HCT116 (cell line): ENCODE results near the gene SCN1B. TPM values are rescaled to one million over a fixed set of nuclear protein-coding genes. Genes with fewer than 3 reads are reported as not detected.

ENCODE experiments used
- ATAC-seq: fragments of 200-7000 bp; cut with Tn5 transposase; 2 replicates; pipeline ENCODE4 v1.9.1; 2020; ENCODE audit warnings: mild to moderate bottlenecking, moderate library complexity
- BruUV-seq: library from RNA; stranded (reverse); fragments of 400-500 nt; replicated peaks from 2 replicates; lab custom pipeline; 2021; lab: Mats Ljungman, UMichigan
- CTCF ChIA-PET: fragments of 300-600 bp; sonication (Branson Sonifier 250); formaldehyde crosslinking; loops from one replicate; lab custom pipeline; 2021; ENCODE audit warnings: antibody characterized with exemption; lab: Charles Lee
- POLR2A ChIA-PET: fragments of 300-600, 350-600 bp; sonication (Branson Sonifier 250); formaldehyde crosslinking; loops from one replicate; lab custom pipeline; 2021; ENCODE audit warnings: antibody characterized with exemption; lab: Charles Lee
- RAD21 ChIA-PET, 2 experiments: fragments of 300-600 bp; sonication (Branson Sonifier 250); formaldehyde crosslinking; loops; one replicate each; lab custom pipeline; 2023; ENCODE audit warnings: low total read pairs in 2 of 2; ENCODE audit not compliant: uncharacterized antibody in 2 of 2, unreplicated experiment in 2 of 2, low non-redundant PET in 1 of 2; lab: Charles Lee
- DNase-seq: peaks from one replicate; pipeline ENCODE4 v3.0.0-alpha.2; 2010; ENCODE audit warnings: low read depth, low spot score
- H2AFZ ChIP-seq: fragments of 200-600 bp; shearing (Covaris generic), sonication (generic); 2 replicates; pipeline ENCODE4 v1.6.1; 2017; ENCODE audit warnings: low read depth, mixed run types, mixed read lengths, antibody characterized with exemption, low read length; ENCODE audit not compliant: poor library complexity, severe bottlenecking
- H3K27ac ChIP-seq: 2 replicates; pipeline ENCODE4 v1.5.1; 2012; ENCODE audit warnings: low read depth, low read length
- H3K27me3 ChIP-seq: fragments of 200-600 bp; sonication (generic); 2 replicates; pipeline ENCODE4 v1.6.1; 2016; ENCODE audit warnings: mixed run types, low read length, mixed read lengths; ENCODE audit not compliant: insufficient read depth
- H3K36me3 ChIP-seq, 2 experiments: fragments of 200-500 bp in 1 of 2; fragments of 200-600 bp in 1 of 2; sonication (Bioruptor generic) in 1 of 2; sonication (generic) in 1 of 2; 2 replicates each; pipeline versions ENCODE4 v1.5.1 to v1.6.1; 2014 to 2016; ENCODE audit warnings: low read length in 2 of 2, inconsistent platforms in 1 of 2, mixed read lengths in 1 of 2, mixed run types in 1 of 2; ENCODE audit not compliant: insufficient read depth in 2 of 2, control insufficient read depth in 1 of 2
- H3K4me1 ChIP-seq, 2 experiments: fragments of 200-600 bp in 1 of 2; sonication (generic) in 1 of 2; 2 replicates each; pipeline versions ENCODE4 v1.5.1 to v1.6.1; 2012 to 2017; ENCODE audit warnings: low read length in 2 of 2, inconsistent platforms in 1 of 2, mild to moderate bottlenecking in 1 of 2, mixed read lengths in 1 of 2, mixed run types in 1 of 2, moderate library complexity in 1 of 2; ENCODE audit not compliant: insufficient read depth in 2 of 2, control insufficient read depth in 1 of 2
- H3K4me2 ChIP-seq: fragments of 200-600 bp; sonication (generic); 2 replicates; pipeline ENCODE4 v1.6.1; 2017; ENCODE audit warnings: mixed run types, low read length, mixed read lengths
- H3K4me3 ChIP-seq, 2 experiments: fragments of 200-600 bp in 1 of 2; sonication (generic) in 1 of 2; replicated peaks in 1 of 2; 2 replicates each; pipeline ENCODE4 v1.5.1; 2011 to 2016; ENCODE audit warnings: low read length in 2 of 2, control low read depth in 1 of 2, low read depth in 1 of 2, mild to moderate bottlenecking in 1 of 2, mixed read lengths in 1 of 2, mixed run types in 1 of 2
- H3K79me2 ChIP-seq: fragments of 200-600 bp; sonication (generic); 2 replicates; pipeline ENCODE4 v1.6.1; 2017; ENCODE audit warnings: mild to moderate bottlenecking, mixed run types, low read length, moderate library complexity, mixed read lengths; ENCODE audit not compliant: insufficient read depth
- H3K9ac ChIP-seq: fragments of 200-600 bp; sonication (generic); 2 replicates; pipeline ENCODE4 v1.6.1; 2016; ENCODE audit warnings: low read length, mixed read lengths
- H3K9me2 ChIP-seq: fragments of 200-600 bp; sonication (generic), shearing (Covaris generic); 2 replicates; pipeline ENCODE4 v1.6.1; 2017; ENCODE audit warnings: mixed run types, mild to moderate bottlenecking, moderate library complexity; ENCODE audit not compliant: insufficient read depth
- H3K9me3 ChIP-seq, 2 experiments: fragments of 200-500 bp in 1 of 2; fragments of 200-600 bp in 1 of 2; sonication (Bioruptor generic) in 1 of 2; sonication (generic) in 1 of 2; 2 replicates each; pipeline ENCODE4 v1.6.1; 2014 to 2017; ENCODE audit warnings: low read length in 2 of 2, mixed read lengths in 2 of 2, inconsistent platforms in 1 of 2, low read depth in 1 of 2, mild to moderate bottlenecking in 1 of 2, mixed run types in 1 of 2, moderate library complexity in 1 of 2; ENCODE audit not compliant: control insufficient read depth in 1 of 2, insufficient read depth in 1 of 2
- H4K20me1 ChIP-seq: fragments of 200-600 bp; sonication (generic), shearing (Covaris generic); 2 replicates; pipeline ENCODE4 v1.6.1; 2017; ENCODE audit warnings: mixed run types, mild to moderate bottlenecking, moderate library complexity; ENCODE audit not compliant: insufficient read depth
- ATF3 ChIP-seq: IDR thresholded peaks from 2 replicates; pipeline ENCODE4 v1.6.1; 2012
- CTCF ChIP-seq, 3 experiments: fragments of 200-600 bp in 1 of 3; sonication (generic) in 1 of 3; IDR thresholded peaks in 2 of 3; conservative IDR thresholded peaks in 1 of 3; 2 replicates each; pipeline ENCODE4 v1.5.1; 2012 to 2017; ENCODE audit warnings: low read depth in 2 of 3, low read length in 2 of 3, antibody characterized with exemption in 1 of 3, borderline replicate concordance in 1 of 3, control low read depth in 1 of 3, mild to moderate bottlenecking in 1 of 3, mixed read lengths in 1 of 3, mixed run types in 1 of 3, moderate library complexity in 1 of 3; ENCODE audit not compliant: insufficient read depth in 1 of 3
- EGR1 ChIP-seq: IDR thresholded peaks from 2 replicates; pipeline ENCODE4 v1.6.1; 2012; ENCODE audit warnings: low read depth
- RAD21 ChIP-seq: IDR thresholded peaks from 2 replicates; pipeline ENCODE4 v1.6.1; 2012; ENCODE audit warnings: low read depth, mild to moderate bottlenecking
- YY1 ChIP-seq: IDR thresholded peaks from 2 replicates; pipeline ENCODE4 v1.6.1; 2011; ENCODE audit warnings: low read length, low read depth, moderate library complexity, mild to moderate bottlenecking; ENCODE audit not compliant: insufficient replicate concordance; ENCODE audit errors: extremely low read depth
- ZBTB33 ChIP-seq: IDR thresholded peaks from 2 replicates; pipeline ENCODE4 v1.6.1; 2011; ENCODE audit warnings: mild to moderate bottlenecking, low read length, moderate library complexity; ENCODE audit not compliant: insufficient replicate concordance; ENCODE audit errors: extremely low read depth
- intact Hi-C: fragments of 100-400 bp; cut with micrococcal nuclease; formaldehyde crosslinking; loops from 2 replicates; pipeline ENCODE4 v1.10.0; 2022
- total RNA-seq: library from RNA; stranded (reverse); gene quantifications from one replicate; pipeline ENCODE4 v1.2.1, GENCODE V29; 2021; ENCODE audit not compliant: unreplicated experiment

Gene SCN1B
- total RNA-seq, 1 experiment from 2014 or later, result 6.6 TPM

- Histone ChIP-seq H3K9ac (no peak overlapping the region), H3K9me3 (no peaks in the 10 kb centered on the region), H3K9me2 (no peaks in the 10 kb centered on the region), H3K4me2 (no peak overlapping the region), H3K79me2 (no peaks in the 10 kb centered on the region), H3K27me3 (no peaks in the 10 kb centered on the region), H3K27ac (no peak overlapping the region), H2AFZ (no peak overlapping the region), H4K20me1 (no peaks in the 10 kb centered on the region), H3K4me1 (no peaks in the 10 kb centered on the region), H3K4me3 (no peak overlapping the region), H3K36me3 (no peaks in the 10 kb centered on the region)
- intact Hi-C loops, result no loop called here
- no peak for DNase-seq
- TF ChIP-seq CTCF (IDR thresholded peaks at IDR 0.05 in 2 of 3, conservative IDR thresholded peaks at IDR 0.05 in 1 of 3; ENCODE audit: borderline replicate concordance in 1 of 3, insufficient read depth in 1 of 3, low read depth in 2 of 3, low read length in 2 of 3) (peak; percentile 65 to 98 (median 94)), EGR1 (no peak), RAD21 (peak; percentile 71)
- RAD21 ChIA-PET, result interaction anchor here in 1 of 2 experiments (1.1 kb wide), 1 partner anchor 97 kb away, joined by 5 read pairs; no protein-coding TSS in a partner anchor
- POLR2A ChIA-PET, result interaction anchor here (0.9 to 1.0 kb wide), 2 partner anchors 13 to 23 kb away, joined by 3 to 4 read pairs; no protein-coding TSS in a partner anchor
- no TSS peak for BruUV-seq
- peak; percentile 47 for ATAC-seq
- CTCF ChIA-PET, result interaction anchor here (0.6 to 2.3 kb wide), 19 partner anchors 10 to 207 kb away, joined by 3 to 25 read pairs (median 4); no protein-coding TSS in a partner anchor
Observed at GRCh38 chr19:35044317-35045117, 14.2 kb downstream of the SCN1B start.

GRCh38 chr19:35045667-35046300, 15.5 kb downstream of the SCN1B start:
- H3K9me3 ChIP-seq, result no peaks in the 10 kb centered on the region
- ATAC-seq, result peak; percentile 90
- H3K4me3 ChIP-seq, result no peak overlapping the region
- intact Hi-C loops, result no loop called here
- H3K4me1 ChIP-seq, result no peaks in the 10 kb centered on the region
- no peaks in the 10 kb centered on the region for H3K27me3 ChIP-seq
- no peaks in the 10 kb centered on the region for H3K79me2 ChIP-seq
- POLR2A ChIA-PET, result no interaction called here
- no peak overlapping the region for H2AFZ ChIP-seq
- no peak overlapping the region for H3K27ac ChIP-seq
- no peak overlapping the region for H3K9ac ChIP-seq
- TF ChIP-seq EGR1 (no peak), RAD21 (peak; percentile 27; the same call in 1 of the 2 replicates), ZBTB33 (no peak), CTCF (IDR thresholded peaks at IDR 0.05 in 2 of 3, conservative IDR thresholded peaks at IDR 0.05 in 1 of 3; ENCODE audit: borderline replicate concordance in 1 of 3, insufficient read depth in 1 of 3, low read depth in 2 of 3, low read length in 2 of 3) (peak; percentile 13 to 50 (median 48); a peak in 3 of 6 replicates), ATF3 (no peak), YY1 (no peak)
- TF ChIP-seq, all 23 proteins: peak for 2
- no peak for DNase-seq
- ChIA-PET RAD21 (no interaction called here), CTCF (interaction anchor here (1.0 to 3.9 kb wide), 3 partner anchors 10 to 96 kb away, joined by 3 to 13 read pairs (median 12); no protein-coding TSS in a partner anchor)
- H4K20me1 ChIP-seq, result no peaks in the 10 kb centered on the region
- BruUV-seq, result no TSS peak
- no peaks in the 10 kb centered on the region for H3K9me2 ChIP-seq
- H3K4me2 ChIP-seq, result no peak overlapping the region
- no peaks in the 10 kb centered on the region for H3K36me3 ChIP-seq
